ENCODE data around the gene DNASE1.

GRCh38 chr16:3664187-3664896 is 9.9 kb downstream of the DNASE1 start:
- TF ChIP-seq POLR2A (IDR thresholded peaks at IDR 0.05), result no peak
- TF ChIP-seq CTCF (IDR thresholded peaks at IDR 0.05), result no peak
